ENCODE measurements around the gene FRY.

The FRY gene

GRCh38 chr13:32017474-32017873, 14.1 kb upstream of the FRY start:
- DNase-seq, result no peak

- DNase-seq, result no peak
Observed at GRCh38 chr13:32019612-32020233, 11.9 kb upstream of the FRY start.

- no peak for DNase-seq
Observed at GRCh38 chr13:32021785-32022184, 9.8 kb upstream of the FRY start.

GRCh38 chr13:32022311-32022710, 9.3 kb upstream of the FRY start:
- DNase-seq, result no peak

- DNase-seq, result no peak
Observed at GRCh38 chr13:32023096-32023495, 8.5 kb upstream of the FRY start.

GRCh38 chr13:32023698-32024097, 7.9 kb upstream of the FRY start:
- DNase-seq, result no peak

- DNase-seq, result no peak
Observed at GRCh38 chr13:32024750-32025149, 6.8 kb upstream of the FRY start.

GRCh38 chr13:32025730-32026129, 5.8 kb upstream of the FRY start:
- no peak for DNase-seq

GRCh38 chr13:32026623-32027022, 5.0 kb upstream of the FRY start:
- DNase-seq, result no peak

- DNase-seq, result no peak
Observed at GRCh38 chr13:32028711-32029110, 2.9 kb upstream of the FRY start.

GRCh38 chr13:32029684-32030083, 1.9 kb upstream of the FRY start:
- no peak for DNase-seq

- no peak for DNase-seq
Observed at GRCh38 chr13:32031815-32032370, 319 bp downstream of the FRY start.

GRCh38 chr13:32032759-32033158, 1.2 kb downstream of the FRY start:
- DNase-seq, result no peak

- DNase-seq, result peak; percentile 68
Observed at GRCh38 chr13:32033744-32034143, 2.2 kb downstream of the FRY start.

- DNase-seq, result no peak
Observed at GRCh38 chr13:32035716-32036115, 4.1 kb downstream of the FRY start.

- no peak for DNase-seq
Observed at GRCh38 chr13:32036126-32036695, 4.6 kb downstream of the FRY start.

- no peak for DNase-seq
Observed at GRCh38 chr13:32036757-32037156, 5.2 kb downstream of the FRY start.

- DNase-seq, result no peak
Observed at GRCh38 chr13:32037471-32037870, 5.9 kb downstream of the FRY start.

GRCh38 chr13:32038343-32038742, 6.8 kb downstream of the FRY start:
- no peak for DNase-seq

GRCh38 chr13:32039056-32039455, 7.5 kb downstream of the FRY start:
- DNase-seq, result no peak

- no peak for DNase-seq
Observed at GRCh38 chr13:32039528-32039927, 8.0 kb downstream of the FRY start.

GRCh38 chr13:32040052-32040642, 8.6 kb downstream of the FRY start:
- no peak for DNase-seq

GRCh38 chr13:32040689-32041088, 9.1 kb downstream of the FRY start:
- no peak for DNase-seq

- DNase-seq, result no peak
Observed at GRCh38 chr13:32041429-32041828, 9.9 kb downstream of the FRY start.

GRCh38 chr13:32042551-32042950, 11.0 kb downstream of the FRY start:
- DNase-seq, result no peak
